IMR-90 (cell line): ENCODE measurements around the gene PACSIN2. TPM values are rescaled to one million over a fixed set of nuclear protein-coding genes. Genes with fewer than 3 reads are reported as not detected.
A peak's percentile ranks its signal among the peaks of the same experiment; 100 is the strongest.

ENCODE experiments used
- ATAC-seq: fragments of 200-7000 bp; cut with Tn5 transposase; 2 replicates; pipeline ENCODE4 v1.9.1; 2020; ENCODE audit warnings: low read depth, mild to moderate bottlenecking, moderate library complexity
- BruUV-seq: library from RNA; stranded (reverse); fragments of 400-500 nt; replicated peaks from 2 replicates; lab custom pipeline; 2021; lab: Mats Ljungman, UMichigan
- CTCF ChIA-PET: fragments of 300-600 bp; formaldehyde crosslinking; extraction: SDS; loops from one replicate; lab custom pipeline; 2021; ENCODE audit warnings: antibody characterized with exemption; lab: Yijun Ruan, JAX
- POLR2A ChIA-PET: fragments of 300-600 bp; sonication (Branson Sonifier 250); formaldehyde crosslinking; loops from one replicate; lab custom pipeline; 2022; ENCODE audit warnings: antibody characterized with exemption; ENCODE audit not compliant: unreplicated experiment; lab: Charles Lee
- DNase-seq: peaks from one replicate; pipeline ENCODE4 v3.0.0; 2013
- H2AFZ ChIP-seq: replicated peaks from 2 replicates; pipeline ENCODE3; 2013; ENCODE audit warnings: low read length, mild to moderate bottlenecking; ENCODE audit not compliant: poor library complexity
- H2AK5ac ChIP-seq: 2 replicates; pipeline ENCODE4 v1.6.1; 2013; ENCODE audit warnings: low read depth, low read length, inconsistent platforms
- H2AK9ac ChIP-seq: replicated peaks from 2 replicates; pipeline ENCODE3; 2013; ENCODE audit warnings: mild to moderate bottlenecking, low read depth, low read length, moderate library complexity; ENCODE audit not compliant: poor library complexity
- H2BK120ac ChIP-seq: 2 replicates; pipeline ENCODE4 v1.6.1; 2013; ENCODE audit warnings: low read depth, low read length, inconsistent platforms
- H2BK15ac ChIP-seq: 3 replicates; pipeline ENCODE4 v1.6.1; 2013; ENCODE audit warnings: low read depth, low read length, inconsistent platforms
- H2BK20ac ChIP-seq: 2 replicates; pipeline ENCODE4 v1.6.1; 2013; ENCODE audit warnings: low read depth, mild to moderate bottlenecking, inconsistent platforms, low read length, moderate library complexity
- H2BK5ac ChIP-seq: 2 replicates; pipeline ENCODE4 v1.6.1; 2013; ENCODE audit warnings: mild to moderate bottlenecking, low read depth, low read length, inconsistent platforms; ENCODE audit not compliant: poor library complexity, severe bottlenecking
- H3K14ac ChIP-seq: replicated peaks from 2 replicates; pipeline ENCODE4 v1.6.1; 2013; ENCODE audit warnings: low read depth, low read length, inconsistent platforms
- H3K18ac ChIP-seq: 2 replicates; pipeline ENCODE4 v1.6.1; 2013; ENCODE audit warnings: low read depth, low read length, control low read depth
- H3K23ac ChIP-seq: 2 replicates; pipeline ENCODE4 v1.6.1; 2013; ENCODE audit warnings: low read depth, low read length, inconsistent platforms
- H3K27ac ChIP-seq: 2 replicates; pipeline ENCODE4 v1.5.1; 2013; ENCODE audit warnings: mild to moderate bottlenecking, control low read depth, low read length; ENCODE audit not compliant: insufficient read depth
- H3K27me3 ChIP-seq: 2 replicates; pipeline ENCODE4 v1.6.1; 2013; ENCODE audit warnings: low read length; ENCODE audit not compliant: control insufficient read depth, insufficient read depth
- H3K36me3 ChIP-seq: 2 replicates; pipeline ENCODE4 v1.6.1; 2013; ENCODE audit warnings: low read length, mixed read lengths; ENCODE audit not compliant: control insufficient read depth, insufficient read depth
- H3K4ac ChIP-seq: 2 replicates; pipeline ENCODE4 v1.6.1; 2013; ENCODE audit warnings: low read depth, low read length, inconsistent platforms
- H3K4me1 ChIP-seq: 2 replicates; pipeline ENCODE4 v1.6.1; 2013; ENCODE audit warnings: low read length, mixed read lengths; ENCODE audit not compliant: control insufficient read depth, insufficient read depth
- H3K4me2 ChIP-seq: 2 replicates; pipeline ENCODE4 v1.6.1; 2013; ENCODE audit warnings: low read depth, mild to moderate bottlenecking, control low read depth, low read length, moderate library complexity
- H3K4me3 ChIP-seq: 2 replicates; pipeline ENCODE4 v1.5.1; 2013; ENCODE audit warnings: low read depth, mild to moderate bottlenecking, control low read depth, low read length, moderate library complexity; ENCODE audit not compliant: insufficient read depth
- H3K56ac ChIP-seq: 2 replicates; pipeline ENCODE4 v1.6.1; 2013; ENCODE audit warnings: low read length, inconsistent platforms; ENCODE audit not compliant: insufficient read depth; ENCODE audit errors: extremely low read depth
- H3K79me1 ChIP-seq, 2 experiments: 2 replicates each; pipeline ENCODE4 v1.6.1; 2013; ENCODE audit warnings: low read length in 2 of 2, inconsistent platforms in 1 of 2, low read depth in 1 of 2
- H3K9ac ChIP-seq: 2 replicates; pipeline ENCODE4 v1.6.1; 2013; ENCODE audit warnings: low read depth, low read length, control low read depth
- H3K9me1 ChIP-seq: 2 replicates; pipeline ENCODE4 v1.6.1; 2013; ENCODE audit warnings: low read length, inconsistent platforms; ENCODE audit not compliant: insufficient read depth
- H3K9me3 ChIP-seq: 2 replicates; pipeline ENCODE4 v1.6.1; 2013; ENCODE audit warnings: low read length; ENCODE audit not compliant: control insufficient read depth, insufficient read depth
- H4K20me1 ChIP-seq: 2 replicates; pipeline ENCODE4 v1.6.1; 2013; ENCODE audit warnings: low read length, inconsistent platforms; ENCODE audit not compliant: insufficient read depth
- H4K5ac ChIP-seq: 2 replicates; pipeline ENCODE4 v1.6.1; 2013; ENCODE audit warnings: mild to moderate bottlenecking, low read depth, low read length, control low read depth
- H4K8ac ChIP-seq, 2 experiments: 2 replicates each; pipeline ENCODE4 v1.6.1; 2013; ENCODE audit warnings: low read depth in 2 of 2, low read length in 2 of 2, control low read depth in 1 of 2, inconsistent platforms in 1 of 2
- H4K91ac ChIP-seq: 2 replicates; pipeline ENCODE4 v1.6.1; 2013; ENCODE audit warnings: low read depth, low read length, inconsistent platforms; ENCODE audit not compliant: insufficient read depth
- BHLHE40 ChIP-seq: fragments of 150-350 bp; IDR thresholded peaks from 2 replicates; pipeline ENCODE4 v1.6.1; 2016; ENCODE audit warnings: mild to moderate bottlenecking, low read depth, low read length
- CEBPB ChIP-seq: IDR thresholded peaks from 2 replicates; pipeline ENCODE4 v1.6.1; 2012; ENCODE audit warnings: low read depth, low read length, improper control_type of control experiment
- FOS ChIP-seq: fragments of 150-350 bp; IDR thresholded peaks from 2 replicates; pipeline ENCODE4 v1.6.1; 2016; ENCODE audit warnings: low read depth, low read length
- MAFK ChIP-seq: IDR thresholded peaks from 2 replicates; pipeline ENCODE4 v1.6.1; 2012; ENCODE audit warnings: low read depth, low read length, improper control_type of control experiment
- MAZ ChIP-seq: IDR thresholded peaks from 2 replicates; pipeline ENCODE4 v1.6.1; 2012; ENCODE audit warnings: low read depth, mild to moderate bottlenecking, low read length, improper control_type of control experiment, moderate library complexity, borderline replicate concordance
- MXI1 ChIP-seq: IDR thresholded peaks from 2 replicates; pipeline ENCODE4 v1.6.1; 2012; ENCODE audit warnings: low read depth, mild to moderate bottlenecking, low read length, moderate library complexity, borderline replicate concordance
- NFE2L2 ChIP-seq: fragments of 150-350 bp; IDR thresholded peaks from 2 replicates; pipeline ENCODE4 v1.6.1; 2016; ENCODE audit warnings: low read depth, mild to moderate bottlenecking, low read length
- POLR2A ChIP-seq: IDR thresholded peaks from 2 replicates; pipeline ENCODE4 v1.6.1; 2012; ENCODE audit warnings: mild to moderate bottlenecking, low read depth, low read length
- RAD21 ChIP-seq: IDR thresholded peaks from 2 replicates; pipeline ENCODE4 v1.6.1; 2012; ENCODE audit warnings: low read length, improper control_type of control experiment
- RCOR1 ChIP-seq: IDR thresholded peaks from 2 replicates; pipeline ENCODE4 v1.6.1; 2012; ENCODE audit warnings: mild to moderate bottlenecking, low read length, improper control_type of control experiment; ENCODE audit not compliant: insufficient replicate concordance
- RFX5 ChIP-seq: IDR thresholded peaks from 2 replicates; pipeline ENCODE4 v1.8.0; 2012; ENCODE audit warnings: low read depth, mild to moderate bottlenecking, low read length, moderate library complexity
- SMC3 ChIP-seq: fragments of 150-350 bp; IDR thresholded peaks from 2 replicates; pipeline ENCODE4 v1.6.1; 2016; ENCODE audit warnings: low read depth, mild to moderate bottlenecking, antibody characterized with exemption, low read length, moderate library complexity
- WGBS, 2 experiments: methylation state at CpG; one replicate each; pipeline versions ENCODE4 v1.1.5 to v1.1.7; 2013; ENCODE audit warnings: missing lambda C conversion rate in 2 of 2; ENCODE audit not compliant: insufficient read length in 1 of 2; ENCODE audit errors: extremely low coverage in 2 of 2; 5-methylcytosine and 5-hydroxymethylcytosine counted together
- dilution Hi-C: fragments of 300-500 bp; cut with HindIII; formaldehyde crosslinking; loops from one replicate; pipeline ENCODE4 v1.14.3; 2018; ENCODE audit warnings: low sequenced_read_pairs; ENCODE audit not compliant: unreplicated experiment
- in situ Hi-C: fragments of 300-500 bp; cut with MboI; formaldehyde crosslinking; loops from 3 replicates; pipeline ENCODE4 v1.14.3; 2019; ENCODE audit warnings: low sequenced_read_pairs, inconsistent platforms, mixed read lengths
- intact Hi-C: fragments of 100-400 bp; cut with micrococcal nuclease; formaldehyde crosslinking; loops from 2 replicates; pipeline ENCODE4 v1.10.0; 2022
- polyA plus RNA-seq, 3 experiments: library from polyadenylated mRNA; depleted of rRNA; stranded (reverse); fragments of >200 nt; gene quantifications; 2 replicates each; pipeline ENCODE4 v1.2.3, GENCODE V29; 2012; ENCODE audit warnings: low replicate concordance in 1 of 3
- total RNA-seq: library from RNA; depleted of rRNA; stranded (reverse); fragments of >200 nt; gene quantifications from 2 replicates; pipeline ENCODE4 v1.2.3, GENCODE V29; 2012
- TF ChIP-seq, protein P1 (sequence below): fragments of 150-350 bp; IDR thresholded peaks from 2 replicates; pipeline ENCODE4 v1.6.1; 2016; ENCODE audit warnings: low read depth, mild to moderate bottlenecking, low read length, moderate library complexity, borderline replicate concordance
- TF ChIP-seq, protein P2 (sequence below): conservative IDR thresholded peaks from 2 replicates; pipeline ENCODE4 v1.5.1; 2012; ENCODE audit warnings: mild to moderate bottlenecking, low read depth, low read length, improper control_type of control experiment

The PACSIN2 gene
- total and polyA plus RNA-seq, 2 of the 4 experiments (the other 2 are of a cell fraction): 85.0 to 118 TPM

DNA sequence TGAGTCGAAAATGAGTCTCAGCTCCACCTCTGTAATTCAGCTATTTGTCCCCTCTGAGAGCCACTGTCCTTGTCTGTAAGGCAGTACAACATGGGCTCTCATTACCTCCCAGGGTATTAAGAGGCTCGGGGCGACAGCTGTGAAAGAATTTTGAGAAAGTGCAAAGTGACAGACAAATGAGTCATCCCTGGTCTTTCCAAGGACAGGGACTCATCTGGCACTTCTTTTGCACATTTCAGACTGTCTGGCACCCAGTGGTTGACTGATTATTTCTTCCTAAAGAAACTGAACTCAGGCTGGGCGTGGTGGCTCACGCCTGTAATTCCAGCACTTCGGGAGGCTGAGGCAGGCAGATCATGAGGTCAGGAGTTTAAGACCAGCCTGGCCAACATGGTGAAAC is 95.8 kb downstream of the PACSIN2 start:
- no peak overlapping the region for H3K9ac ChIP-seq
- POLR2A ChIA-PET: no interaction called here

More for the DNA sequence above, 95.8 kb downstream of the PACSIN2 start:
- H3K18ac ChIP-seq: no peak overlapping the region
- no peak overlapping the region for H2BK20ac ChIP-seq
- no peak overlapping the region for H2BK5ac ChIP-seq
- H4K91ac ChIP-seq: no peak overlapping the region
- peaks cover 16% of the 10 kb centered on the region for H3K4me1 ChIP-seq
- dilution Hi-C loops (no loop called here), in situ Hi-C loops (no loop called here), intact Hi-C loops (no loop called here)
- H3K27ac ChIP-seq: no peak overlapping the region
- no peak overlapping the region for H2BK15ac ChIP-seq
- no peak overlapping the region for H4K5ac ChIP-seq
- H3K14ac ChIP-seq: no peak overlapping the region
- peaks cover 44% of the 10 kb centered on the region for H3K9me1 ChIP-seq
- H3K9me3 ChIP-seq: no peaks in the 10 kb centered on the region
- peaks cover 54 to 94% of the 10 kb centered on the region in 2 experiments for H3K79me1 ChIP-seq
- CTCF ChIA-PET: no interaction called here
- no peak for TF ChIP-seq MXI1
- TF ChIP-seq RCOR1: no peak
- no peak for TF ChIP-seq CEBPB
- TF ChIP-seq MAFK: no peak
- no peak for TF ChIP-seq POLR2A
- TF ChIP-seq MAZ: no peak
- TF ChIP-seq, protein P1, sequence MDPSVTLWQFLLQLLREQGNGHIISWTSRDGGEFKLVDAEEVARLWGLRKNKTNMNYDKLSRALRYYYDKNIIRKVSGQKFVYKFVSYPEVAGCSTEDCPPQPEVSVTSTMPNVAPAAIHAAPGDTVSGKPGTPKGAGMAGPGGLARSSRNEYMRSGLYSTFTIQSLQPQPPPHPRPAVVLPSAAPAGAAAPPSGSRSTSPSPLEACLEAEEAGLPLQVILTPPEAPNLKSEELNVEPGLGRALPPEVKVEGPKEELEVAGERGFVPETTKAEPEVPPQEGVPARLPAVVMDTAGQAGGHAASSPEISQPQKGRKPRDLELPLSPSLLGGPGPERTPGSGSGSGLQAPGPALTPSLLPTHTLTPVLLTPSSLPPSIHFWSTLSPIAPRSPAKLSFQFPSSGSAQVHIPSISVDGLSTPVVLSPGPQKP: no peak
- TF ChIP-seq RAD21: no peak
- no peak for TF ChIP-seq RFX5
- no peak for TF ChIP-seq BHLHE40
- TF ChIP-seq, protein P2, sequence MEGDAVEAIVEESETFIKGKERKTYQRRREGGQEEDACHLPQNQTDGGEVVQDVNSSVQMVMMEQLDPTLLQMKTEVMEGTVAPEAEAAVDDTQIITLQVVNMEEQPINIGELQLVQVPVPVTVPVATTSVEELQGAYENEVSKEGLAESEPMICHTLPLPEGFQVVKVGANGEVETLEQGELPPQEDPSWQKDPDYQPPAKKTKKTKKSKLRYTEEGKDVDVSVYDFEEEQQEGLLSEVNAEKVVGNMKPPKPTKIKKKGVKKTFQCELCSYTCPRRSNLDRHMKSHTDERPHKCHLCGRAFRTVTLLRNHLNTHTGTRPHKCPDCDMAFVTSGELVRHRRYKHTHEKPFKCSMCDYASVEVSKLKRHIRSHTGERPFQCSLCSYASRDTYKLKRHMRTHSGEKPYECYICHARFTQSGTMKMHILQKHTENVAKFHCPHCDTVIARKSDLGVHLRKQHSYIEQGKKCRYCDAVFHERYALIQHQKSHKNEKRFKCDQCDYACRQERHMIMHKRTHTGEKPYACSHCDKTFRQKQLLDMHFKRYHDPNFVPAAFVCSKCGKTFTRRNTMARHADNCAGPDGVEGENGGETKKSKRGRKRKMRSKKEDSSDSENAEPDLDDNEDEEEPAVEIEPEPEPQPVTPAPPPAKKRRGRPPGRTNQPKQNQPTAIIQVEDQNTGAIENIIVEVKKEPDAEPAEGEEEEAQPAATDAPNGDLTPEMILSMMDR: no peak
- no peak for TF ChIP-seq NFE2L2
- TF ChIP-seq SMC3: no peak
- no peak for TF ChIP-seq FOS
- ATAC-seq (no peak; the same call in 1 of the 2 replicates), DNase-seq (no peak)
- H3K4me2 ChIP-seq: no peak overlapping the region
- no peak overlapping the region for H2AK5ac ChIP-seq
- H3K4ac ChIP-seq: no peak overlapping the region
- no peak overlapping the region for H2BK120ac ChIP-seq
- no peak overlapping the region for H3K56ac ChIP-seq
- no peaks in the 10 kb centered on the region for H3K27me3 ChIP-seq
- no peak overlapping the region for H3K4me3 ChIP-seq
- H2AK9ac ChIP-seq: no peak overlapping the region
- H4K20me1 ChIP-seq: peaks cover 83% of the 10 kb centered on the region
- no peaks in the 10 kb centered on the region for H3K36me3 ChIP-seq
- peak overlapping the region; percentile 3; the same call in 1 of the 2 replicates for H3K23ac ChIP-seq
- no peak overlapping the region for H2AFZ ChIP-seq
- BruUV-seq: no TSS peak
- H4K8ac ChIP-seq: no peak overlapping the region
- WGBS, 2 experiments: no CpG with 5 or more reads among the region's 6 CpGs
